ENCODE measurements around the gene TOR1AIP1. TPM values are rescaled to one million over a fixed set of nuclear protein-coding genes. Genes with fewer than 3 reads are reported as not detected.
A peak's percentile ranks its signal among the peaks of the same experiment; 100 is the strongest.
"Not testable (repeated sequence)": the region's sequence is repeated elsewhere in the genome, so short reads cannot be mapped to it uniquely, and the experiment has no call there.

TOR1AIP1 gene
- 10 to 100 TPM; 54.6 to 56.5 TPM for total RNA-seq

GRCh38 chr1:179882253-179883039, at the start of gene TOR1AIP1:
TSS of gene TOR1AIP1 (plus strand) at chr1:179882285. CDS start at chr1:179882503, 218 bp downstream.
- Mint-ChIP-seq H3K4me1 (peaks cover 36% of the 10 kb centered on the region), H3K4me3 (peak within 1 kb of the TSS; percentile 96), H3K9me3 (no peaks in the 10 kb centered on the region), H3K27ac (peak within 1 kb of the TSS; percentile 99), H3K27me3 (no peaks in the 10 kb centered on the region), H3K36me3 (peaks cover 17% of the 10 kb centered on the region)
- peak; percentile 98 for DNase-seq

GRCh38 chr1:179836686-179837445, 45.2 kb upstream of the TOR1AIP1 start:
- not testable (repeated sequence) for H3K4me3 Mint-ChIP-seq, H3K9me3 Mint-ChIP-seq, H3K4me1 Mint-ChIP-seq, H3K27ac Mint-ChIP-seq, DNase-seq, H3K27me3 Mint-ChIP-seq, H3K36me3 Mint-ChIP-seq

GRCh38 chr1:179840107-179840506, 42.0 kb upstream of the TOR1AIP1 start:
- Mint-ChIP-seq H3K4me3 (no peak overlapping the region), H3K36me3 (peaks cover 9% of the 10 kb centered on the region), H3K27me3 (no peaks in the 10 kb centered on the region), H3K27ac (no peak overlapping the region), H3K4me1 (no peaks in the 10 kb centered on the region), H3K9me3 (no peaks in the 10 kb centered on the region)
- DNase-seq, result no peak

- no peak overlapping the region for H3K4me3 Mint-ChIP-seq
- H3K4me1 Mint-ChIP-seq, result peaks cover 3% of the 10 kb centered on the region
- DNase-seq, result no peak
- H3K27me3 Mint-ChIP-seq, result no peaks in the 10 kb centered on the region
- H3K36me3 Mint-ChIP-seq, result peaks cover 20% of the 10 kb centered on the region
- no peaks in the 10 kb centered on the region for H3K9me3 Mint-ChIP-seq
- no peak overlapping the region for H3K27ac Mint-ChIP-seq
Observed at GRCh38 chr1:179848233-179848632, 33.9 kb upstream of the TOR1AIP1 start.

GRCh38 chr1:179853102-179853501, 29.0 kb upstream of the TOR1AIP1 start:
- no peaks in the 10 kb centered on the region for H3K27me3 Mint-ChIP-seq
- H3K4me1 Mint-ChIP-seq, result peaks cover 5% of the 10 kb centered on the region
- H3K36me3 Mint-ChIP-seq, result peaks cover 13% of the 10 kb centered on the region

GRCh38 chr1:179855831-179856230, 26.3 kb upstream of the TOR1AIP1 start:
- not testable (repeated sequence) for H3K9me3 Mint-ChIP-seq, H3K27me3 Mint-ChIP-seq, DNase-seq, H3K27ac Mint-ChIP-seq, H3K4me1 Mint-ChIP-seq, H3K4me3 Mint-ChIP-seq, H3K36me3 Mint-ChIP-seq

More at GRCh38 chr1:179853102-179853501, 29.0 kb upstream of the TOR1AIP1 start:
- no peak for DNase-seq
- Mint-ChIP-seq H3K9me3 (no peaks in the 10 kb centered on the region), H3K4me3 (no peak overlapping the region), H3K27ac (no peak overlapping the region)

- Mint-ChIP-seq H3K27me3 (no peaks in the 10 kb centered on the region), H3K9me3 (no peaks in the 10 kb centered on the region), H3K4me3 (no peak overlapping the region), H3K27ac (no peak overlapping the region), H3K4me1 (peaks cover 5% of the 10 kb centered on the region), H3K36me3 (peaks cover 9% of the 10 kb centered on the region)
- no peak for DNase-seq
Observed at GRCh38 chr1:179856296-179856695, 25.8 kb upstream of the TOR1AIP1 start.

- DNase-seq, result no peak
- H3K36me3 Mint-ChIP-seq, result peaks cover 6% of the 10 kb centered on the region
- H3K27me3 Mint-ChIP-seq, result no peaks in the 10 kb centered on the region
- H3K4me3 Mint-ChIP-seq, result no peak overlapping the region
- no peaks in the 10 kb centered on the region for H3K9me3 Mint-ChIP-seq
- no peak overlapping the region for H3K27ac Mint-ChIP-seq
- peaks cover 5% of the 10 kb centered on the region for H3K4me1 Mint-ChIP-seq
Observed at GRCh38 chr1:179857009-179857408, 25.1 kb upstream of the TOR1AIP1 start.

- H3K36me3 Mint-ChIP-seq, result peaks cover 15% of the 10 kb centered on the region
- H3K9me3 Mint-ChIP-seq, result no peaks in the 10 kb centered on the region
- H3K4me1 Mint-ChIP-seq, result no peaks in the 10 kb centered on the region
- DNase-seq, result no peak
- H3K27me3 Mint-ChIP-seq, result no peaks in the 10 kb centered on the region
- H3K4me3 Mint-ChIP-seq, result no peak overlapping the region
- H3K27ac Mint-ChIP-seq, result no peak overlapping the region
Observed at GRCh38 chr1:179860652-179861051, 21.4 kb upstream of the TOR1AIP1 start.

GRCh38 chr1:179865377-179865776, 16.7 kb upstream of the TOR1AIP1 start:
- H3K9me3 Mint-ChIP-seq, result no peaks in the 10 kb centered on the region
- no peak overlapping the region for H3K27ac Mint-ChIP-seq
- no peak overlapping the region for H3K4me3 Mint-ChIP-seq
- DNase-seq, result no peak
- peaks cover 5% of the 10 kb centered on the region for H3K4me1 Mint-ChIP-seq
- H3K27me3 Mint-ChIP-seq, result no peaks in the 10 kb centered on the region
- peaks cover 18% of the 10 kb centered on the region for H3K36me3 Mint-ChIP-seq

GRCh38 chr1:179866616-179867015, 15.5 kb upstream of the TOR1AIP1 start:
- Mint-ChIP-seq H3K36me3 (peaks cover 15% of the 10 kb centered on the region), H3K27me3 (no peaks in the 10 kb centered on the region)

GRCh38 chr1:179867493-179868330, 14.4 kb upstream of the TOR1AIP1 start:
- Mint-ChIP-seq H3K27ac (no peak overlapping the region), H3K4me3 (no peak overlapping the region), H3K4me1 (peaks cover 16% of the 10 kb centered on the region), H3K27me3 (no peaks in the 10 kb centered on the region), H3K9me3 (no peaks in the 10 kb centered on the region), H3K36me3 (peaks cover 15% of the 10 kb centered on the region)
- no peak for DNase-seq

More at GRCh38 chr1:179866616-179867015, 15.5 kb upstream of the TOR1AIP1 start:
- no peak overlapping the region for H3K4me3 Mint-ChIP-seq
- peaks cover 8% of the 10 kb centered on the region for H3K4me1 Mint-ChIP-seq
- no peaks in the 10 kb centered on the region for H3K9me3 Mint-ChIP-seq
- no peak overlapping the region for H3K27ac Mint-ChIP-seq
- no peak for DNase-seq

GRCh38 chr1:179870870-179871269, 11.2 kb upstream of the TOR1AIP1 start:
- H3K4me1 Mint-ChIP-seq, result peaks cover 33% of the 10 kb centered on the region
- no peak overlapping the region for H3K4me3 Mint-ChIP-seq
- H3K27ac Mint-ChIP-seq, result no peak overlapping the region
- no peaks in the 10 kb centered on the region for H3K27me3 Mint-ChIP-seq
- DNase-seq, result no peak
- H3K9me3 Mint-ChIP-seq, result no peaks in the 10 kb centered on the region
- peaks cover 7% of the 10 kb centered on the region for H3K36me3 Mint-ChIP-seq

GRCh38 chr1:179871940-179872339, 10.1 kb upstream of the TOR1AIP1 start:
- DNase-seq, result no peak
- H3K27ac Mint-ChIP-seq, result no peak overlapping the region
- H3K9me3 Mint-ChIP-seq, result no peaks in the 10 kb centered on the region
- H3K27me3 Mint-ChIP-seq, result no peaks in the 10 kb centered on the region
- peaks cover 9% of the 10 kb centered on the region for H3K36me3 Mint-ChIP-seq
- H3K4me1 Mint-ChIP-seq, result peaks cover 40% of the 10 kb centered on the region
- no peak overlapping the region for H3K4me3 Mint-ChIP-seq

GRCh38 chr1:179872558-179872957, 9.5 kb upstream of the TOR1AIP1 start:
- no peak overlapping the region for H3K4me3 Mint-ChIP-seq
- H3K4me1 Mint-ChIP-seq, result peaks cover 40% of the 10 kb centered on the region
- DNase-seq, result no peak
- no peaks in the 10 kb centered on the region for H3K27me3 Mint-ChIP-seq
- H3K36me3 Mint-ChIP-seq, result peaks cover 7% of the 10 kb centered on the region
- H3K27ac Mint-ChIP-seq, result no peak overlapping the region
- no peaks in the 10 kb centered on the region for H3K9me3 Mint-ChIP-seq
